Activated CD8-positive, alpha-beta memory T cell treated with anti-CD3 and anti-CD28 coated beads, Interleukin-2, amount 50 U/mL, for 4 hours (primary cell): ENCODE results near the gene GPC3.

Experiments used
- DNase-seq: peaks from one replicate; pipeline ENCODE4 v3.0.0-alpha.2; 2020

The GPC3 gene

DNA sequence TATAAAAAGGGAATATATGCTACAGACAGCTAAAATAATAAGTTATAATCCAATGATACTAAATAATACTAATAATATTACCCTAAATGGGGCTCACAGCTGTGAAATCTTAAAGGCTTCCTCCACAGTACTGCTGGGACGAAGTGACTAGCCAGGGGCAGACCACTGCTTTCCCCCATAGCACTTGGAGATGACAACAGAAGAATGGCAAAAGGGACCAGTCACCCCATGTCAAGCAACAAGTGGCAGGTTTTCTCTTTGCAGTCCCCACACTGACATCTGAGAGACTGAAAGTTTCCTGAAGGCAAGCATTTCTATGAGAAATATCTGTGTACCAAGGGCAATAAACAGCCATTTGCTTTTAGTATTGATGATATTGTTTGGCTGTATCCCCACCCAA is 396.6 kb downstream of the GPC3 start:
- DNase-seq = no peak

DNA sequence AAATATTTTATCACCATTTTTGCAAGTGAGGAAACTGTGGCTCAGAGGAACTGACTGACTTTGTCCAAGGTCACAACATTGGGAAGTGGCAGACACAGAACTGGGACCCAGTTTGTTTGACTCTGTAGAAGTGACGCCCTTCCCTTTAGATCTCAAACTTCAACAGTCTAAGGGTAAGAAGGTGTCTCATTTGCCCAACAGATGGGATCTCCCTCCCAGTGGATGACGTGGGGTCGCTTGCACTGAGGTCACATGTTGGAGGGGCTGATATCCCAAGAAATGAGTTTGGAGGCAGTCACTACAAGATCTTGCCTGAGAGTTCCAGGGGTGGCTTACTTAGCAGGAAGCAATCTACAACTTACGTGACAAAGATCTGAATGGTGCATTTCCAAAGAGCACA is 397.6 kb downstream of the GPC3 start:
- no peak for DNase-seq

DNA sequence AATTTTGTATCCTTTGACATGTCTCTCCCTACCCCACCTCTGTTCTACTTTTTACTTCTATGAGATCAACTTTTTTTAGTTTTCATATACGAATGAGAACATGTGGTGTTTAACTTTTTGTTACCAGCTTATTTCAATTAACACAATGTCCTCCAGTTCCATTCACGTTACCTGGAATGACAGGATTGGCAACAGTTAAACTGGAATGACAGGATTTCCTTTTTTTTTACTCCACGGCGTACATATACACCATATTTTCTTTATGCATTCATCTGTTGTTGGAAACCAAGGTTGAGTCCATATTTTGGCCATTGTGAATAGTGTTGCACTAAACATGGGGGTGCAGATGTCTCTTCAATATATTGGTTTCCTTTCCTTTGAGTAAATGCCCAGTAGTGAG is 398.3 kb downstream of the GPC3 start:
- no peak for DNase-seq

DNA sequence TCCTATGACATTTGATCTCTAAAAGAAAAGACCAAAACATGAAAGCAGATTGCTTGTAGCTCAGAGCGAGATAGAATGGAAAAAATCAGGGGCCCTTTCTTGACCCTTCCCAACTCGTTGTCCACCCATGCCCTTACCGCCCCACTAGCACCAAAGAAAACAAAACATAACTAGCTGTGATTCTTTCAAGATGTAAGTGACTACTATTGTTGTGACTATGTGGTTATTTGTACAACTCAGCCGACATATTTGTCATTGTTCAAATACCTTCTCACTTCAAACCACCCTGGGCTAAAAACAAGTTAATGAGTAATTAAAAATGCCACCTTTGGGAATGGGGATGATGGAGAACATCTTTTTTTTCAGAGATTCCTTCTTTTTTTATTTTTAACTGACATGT is 399.0 kb downstream of the GPC3 start:
- no peak for DNase-seq

DNA sequence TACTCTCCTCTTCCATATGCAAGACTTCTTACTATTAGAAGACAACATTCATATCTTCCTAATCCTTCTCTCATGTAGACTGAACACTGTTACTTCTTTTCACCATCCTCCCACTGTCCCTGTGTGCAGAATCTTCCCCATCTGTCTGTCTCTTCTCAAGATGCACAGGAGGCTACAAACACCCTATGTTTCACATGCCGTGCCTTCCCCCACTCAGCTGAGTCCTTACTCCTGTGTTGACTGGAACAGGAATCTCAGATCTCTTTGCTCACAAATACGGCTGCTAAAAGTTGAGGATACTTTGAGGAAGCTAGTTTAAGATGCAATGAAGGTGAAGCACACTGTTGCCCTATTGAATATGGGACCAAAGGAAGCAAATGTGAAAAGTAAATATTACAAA is 401.6 kb downstream of the GPC3 start:
- DNase-seq = no peak

DNA sequence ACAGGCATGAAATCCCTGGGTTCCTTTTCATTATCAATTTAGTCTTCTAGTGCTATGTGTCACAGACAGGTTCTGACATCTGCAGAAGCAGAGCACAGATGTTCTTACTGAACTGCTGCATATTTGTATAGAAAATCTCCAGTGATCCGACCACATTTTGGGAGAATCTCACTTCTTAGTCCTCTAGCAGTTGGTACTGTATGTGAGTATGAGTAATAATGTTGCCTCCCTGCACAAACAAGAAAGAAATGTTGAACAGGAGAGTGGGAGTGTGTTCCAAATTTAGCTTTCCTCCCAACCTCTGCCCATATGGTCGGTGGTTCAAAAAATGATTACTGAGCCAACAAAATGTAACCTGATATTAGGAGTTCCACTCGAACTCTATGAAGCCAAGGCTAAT is 404.8 kb downstream of the GPC3 start:
- no peak for DNase-seq

DNA sequence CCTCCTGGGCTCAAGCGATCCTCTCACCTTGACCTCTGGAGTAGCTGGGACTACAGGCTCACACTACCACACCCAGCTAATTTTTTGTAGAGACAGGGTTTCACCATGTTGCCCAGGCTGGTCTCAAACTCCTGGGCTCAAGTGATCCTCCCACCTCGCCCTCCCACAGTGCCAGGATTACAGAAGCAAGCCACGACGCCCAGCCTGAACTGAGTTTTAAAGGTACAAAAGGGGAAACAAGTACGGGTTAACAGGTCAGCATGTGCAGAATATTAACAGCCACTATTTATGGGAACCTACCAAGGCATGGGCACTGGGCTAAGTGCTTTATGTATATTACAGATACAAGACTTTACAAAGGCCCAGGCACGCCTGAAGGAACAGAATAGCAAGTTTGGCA is 405.8 kb downstream of the GPC3 start:
- DNase-seq = no peak

DNA sequence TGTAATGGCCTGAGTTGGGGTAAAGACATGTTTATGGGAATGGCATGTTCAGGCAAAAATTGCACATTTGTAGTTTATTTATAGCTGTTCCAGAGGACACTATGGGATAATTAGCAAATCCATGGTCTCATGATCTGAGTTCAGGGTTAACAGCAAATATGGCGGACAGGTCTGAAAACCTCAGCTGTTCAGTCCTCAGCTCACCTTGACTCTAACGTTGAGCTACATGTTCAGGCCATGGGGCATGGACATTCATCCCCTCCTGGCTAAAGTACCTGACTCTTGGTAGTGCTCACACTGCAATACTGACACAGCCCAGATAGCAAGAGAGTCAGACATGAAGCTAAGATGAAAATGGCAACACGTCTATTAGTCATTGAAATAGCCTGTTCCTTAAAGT is 408.5 kb downstream of the GPC3 start:
- no peak for DNase-seq

DNA sequence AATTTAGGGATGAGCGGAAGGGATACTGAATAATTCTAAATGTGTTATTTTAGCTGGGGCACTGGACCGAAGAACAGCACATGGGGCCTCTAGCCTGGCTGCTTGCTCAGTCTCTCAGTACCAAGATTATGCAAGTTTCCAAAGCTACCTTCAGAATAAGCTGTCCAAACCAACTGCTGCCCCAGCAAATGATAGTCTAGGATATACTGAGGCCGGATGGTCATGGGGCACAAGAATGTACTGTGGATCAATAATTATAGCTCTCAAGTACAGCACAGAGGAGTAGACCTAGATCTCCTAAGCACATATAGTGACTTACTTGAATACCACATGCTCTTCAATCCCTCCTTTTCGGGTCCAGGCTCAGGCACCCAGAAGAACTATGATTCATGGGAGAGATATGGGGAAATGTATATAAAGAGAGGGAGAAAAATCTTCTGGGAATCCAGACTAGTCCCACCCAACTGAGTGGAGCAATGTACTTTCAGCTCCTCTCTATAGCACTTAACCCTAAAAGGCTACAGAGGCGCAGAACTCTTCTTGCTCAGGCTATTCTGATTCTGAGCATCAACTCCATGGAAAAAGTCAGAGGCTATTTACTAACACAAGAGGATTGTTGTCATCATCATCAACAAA is 409.8 kb downstream of the GPC3 start:
- DNase-seq = no peak

DNA sequence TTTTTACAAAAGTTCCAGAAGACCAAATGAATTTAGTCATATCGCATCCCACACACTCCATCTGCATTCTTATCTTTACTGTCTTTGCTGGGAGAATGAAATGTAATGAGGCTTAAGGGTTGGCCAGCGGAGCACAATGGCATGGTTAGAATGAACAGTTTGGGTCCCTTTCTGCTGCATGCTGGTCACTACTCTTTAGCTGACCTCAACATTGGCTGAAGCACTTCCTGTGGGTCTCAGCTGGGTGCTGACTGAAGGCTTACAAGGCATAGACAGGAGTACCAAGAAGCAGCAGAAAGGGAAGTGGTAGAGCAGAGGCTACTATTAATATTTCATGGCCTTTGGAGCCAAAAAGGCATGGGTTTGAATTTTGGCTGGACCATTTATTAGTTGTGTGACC is 410.7 kb downstream of the GPC3 start:
- no peak for DNase-seq

DNA sequence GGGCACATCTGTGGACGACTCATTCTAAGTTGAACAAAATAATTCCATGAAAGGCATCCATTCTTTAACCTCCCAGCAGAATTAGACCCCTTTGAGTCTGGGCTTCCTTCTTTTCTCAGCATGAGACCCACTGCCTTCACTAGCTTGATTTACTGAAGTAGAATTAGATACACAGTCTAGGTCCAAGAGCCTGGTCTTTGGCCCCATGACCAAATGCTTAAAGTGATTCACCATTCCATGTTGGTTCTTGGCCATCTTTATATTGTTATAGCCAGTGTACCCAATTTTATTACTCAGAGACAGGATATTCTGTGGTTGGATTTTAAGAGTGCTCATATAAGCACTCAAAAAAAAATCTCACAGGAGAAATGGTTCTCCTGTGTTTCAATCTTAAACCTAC is 414.8 kb downstream of the GPC3 start:
- no peak for DNase-seq

DNA sequence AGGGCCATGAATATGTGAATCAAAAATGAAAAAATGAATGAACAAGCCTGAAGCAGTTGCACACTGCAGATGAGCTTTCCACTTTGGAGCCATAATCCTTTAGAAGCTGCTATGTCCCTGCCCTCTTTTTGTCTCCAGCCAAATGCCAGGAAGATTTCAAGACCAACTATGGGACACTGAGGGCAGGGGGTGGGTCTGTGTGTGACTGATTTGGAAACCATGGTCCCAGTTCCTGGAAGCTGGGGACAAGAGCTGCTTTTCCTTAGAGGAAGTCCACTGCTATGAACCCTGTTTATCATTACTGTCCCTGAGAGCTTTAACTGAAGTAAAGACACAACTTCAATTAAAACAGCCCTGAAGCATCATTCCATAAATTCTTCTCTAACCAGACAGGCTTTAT is 416.2 kb downstream of the GPC3 start:
- DNase-seq = no peak

DNA sequence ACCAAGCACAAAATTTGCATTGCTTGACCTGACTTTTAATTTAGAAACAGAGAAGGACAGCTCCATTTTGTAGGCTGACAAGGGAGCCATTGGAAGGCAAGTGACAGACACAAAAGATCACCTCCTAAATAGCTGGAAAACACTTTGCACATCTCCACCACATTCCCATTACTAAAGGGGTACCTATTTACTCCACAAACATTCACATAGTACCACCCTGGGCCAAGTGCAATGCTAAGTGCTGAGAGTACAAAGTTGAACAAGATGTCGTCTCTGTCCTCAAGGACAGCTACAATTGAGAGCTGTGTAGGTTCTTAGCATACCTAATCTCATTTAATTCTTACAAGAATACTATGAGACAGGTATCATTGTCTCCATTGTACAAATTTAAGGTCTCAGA is 417.3 kb downstream of the GPC3 start:
- no peak for DNase-seq

DNA sequence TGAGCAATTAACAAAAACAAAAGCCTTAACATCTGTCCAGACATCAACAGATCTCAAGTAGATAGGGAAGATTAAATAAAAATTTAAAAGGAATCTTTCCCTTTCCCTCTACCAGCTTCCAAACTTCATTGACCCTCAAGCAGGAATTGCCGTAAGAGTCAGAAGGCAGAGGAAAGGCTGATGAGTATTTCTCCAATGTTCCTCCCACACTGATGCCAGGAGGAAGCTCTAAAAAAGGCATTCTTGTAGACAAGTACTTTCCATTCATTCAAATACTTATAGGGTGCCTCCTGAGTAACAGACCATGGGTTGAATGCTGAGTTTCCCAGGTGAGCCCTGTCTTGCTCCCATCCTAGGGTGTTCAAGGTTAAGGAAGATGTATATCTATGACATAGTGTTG is 418.5 kb downstream of the GPC3 start:
- no peak for DNase-seq

DNA sequence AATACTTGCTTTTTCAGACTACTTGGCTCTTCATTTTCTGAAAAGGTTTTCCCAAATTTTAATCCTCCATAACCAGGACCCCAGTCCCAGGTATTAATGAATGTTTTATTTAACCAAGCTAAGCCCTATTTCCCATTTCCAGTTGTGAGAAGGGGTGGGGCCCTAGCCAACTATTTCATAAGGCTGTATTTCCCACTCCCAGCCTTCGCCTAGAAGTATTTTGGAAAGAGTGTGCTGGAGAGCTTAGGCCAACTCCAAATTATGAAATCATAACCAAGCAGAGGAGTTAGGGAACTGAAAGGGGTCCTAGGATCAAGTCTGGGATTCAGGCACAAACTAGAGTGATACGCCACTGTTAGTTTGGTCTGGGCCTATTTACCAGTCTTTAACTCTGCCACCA is 421.7 kb downstream of the GPC3 start:
- DNase-seq = no peak

DNA sequence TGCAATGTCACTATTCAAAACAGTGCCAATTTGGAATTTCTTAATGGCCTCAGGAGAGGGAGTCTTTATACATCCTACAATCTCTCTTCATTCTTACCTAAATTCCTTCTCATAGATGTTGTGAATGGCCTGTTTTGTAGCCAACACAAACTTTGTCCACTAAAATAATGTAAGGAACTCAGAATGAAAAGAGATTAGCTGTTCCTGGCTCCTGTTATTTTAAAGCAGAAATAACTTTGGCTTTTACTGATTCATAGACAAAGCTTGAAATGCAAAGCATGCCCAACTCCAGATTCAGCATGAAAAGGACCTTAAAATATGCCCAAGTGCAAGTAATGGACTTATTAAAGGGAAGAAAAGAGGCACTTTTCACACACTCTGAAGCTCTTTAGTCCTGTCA is 424.1 kb downstream of the GPC3 start:
- DNase-seq = no peak

DNA sequence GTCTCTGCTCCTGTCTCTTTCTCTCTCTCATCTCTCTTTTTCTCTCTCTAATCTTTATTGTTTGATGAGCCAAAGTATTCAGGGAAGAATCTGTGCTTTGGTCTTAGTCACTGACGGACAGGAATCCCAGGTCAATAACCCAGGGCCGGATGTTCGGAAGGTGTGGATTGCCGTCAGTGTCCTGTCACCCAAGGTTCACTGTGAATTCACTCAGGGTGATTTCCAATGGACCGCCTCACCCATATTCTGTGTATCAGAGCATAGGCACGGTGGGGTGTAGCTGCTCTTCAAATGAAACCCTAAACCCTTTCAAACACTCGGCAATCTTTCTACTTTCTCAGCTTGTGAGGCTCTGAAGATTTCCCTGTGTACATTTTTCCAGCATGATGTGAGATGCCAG is 425.5 kb downstream of the GPC3 start:
- no peak for DNase-seq

DNA sequence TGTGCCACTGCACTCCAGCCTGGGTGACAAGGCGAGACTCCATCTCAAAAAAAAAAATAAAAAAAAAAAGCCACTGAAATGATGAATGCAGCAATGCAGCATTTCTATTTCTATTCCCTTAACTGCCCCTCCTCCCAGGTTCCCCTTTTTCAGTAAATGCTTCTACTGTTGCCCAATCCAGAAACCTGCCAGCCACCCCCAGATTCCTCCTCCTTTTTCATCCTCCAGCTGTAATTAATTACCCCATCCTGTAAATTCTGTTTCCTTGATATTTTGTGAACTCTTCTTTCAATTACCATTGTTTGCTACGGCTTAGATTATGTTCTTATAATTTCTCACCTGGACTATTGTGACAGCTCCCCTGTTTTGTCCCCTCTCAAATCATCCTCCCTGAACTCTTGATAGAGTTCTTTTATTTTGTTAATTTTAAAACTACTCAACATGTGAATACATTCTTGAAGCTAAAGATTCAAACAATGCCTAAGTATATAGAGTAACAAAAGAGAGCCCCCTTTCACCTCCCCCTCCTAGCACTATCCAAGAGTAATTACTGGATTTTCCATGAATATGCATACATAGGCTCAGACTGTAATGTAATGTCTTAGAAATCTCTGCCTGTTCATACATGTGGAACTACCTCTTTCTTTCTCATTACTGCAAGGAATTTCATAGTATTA is 429.5 kb downstream of the GPC3 start:
- DNase-seq = no peak

DNA sequence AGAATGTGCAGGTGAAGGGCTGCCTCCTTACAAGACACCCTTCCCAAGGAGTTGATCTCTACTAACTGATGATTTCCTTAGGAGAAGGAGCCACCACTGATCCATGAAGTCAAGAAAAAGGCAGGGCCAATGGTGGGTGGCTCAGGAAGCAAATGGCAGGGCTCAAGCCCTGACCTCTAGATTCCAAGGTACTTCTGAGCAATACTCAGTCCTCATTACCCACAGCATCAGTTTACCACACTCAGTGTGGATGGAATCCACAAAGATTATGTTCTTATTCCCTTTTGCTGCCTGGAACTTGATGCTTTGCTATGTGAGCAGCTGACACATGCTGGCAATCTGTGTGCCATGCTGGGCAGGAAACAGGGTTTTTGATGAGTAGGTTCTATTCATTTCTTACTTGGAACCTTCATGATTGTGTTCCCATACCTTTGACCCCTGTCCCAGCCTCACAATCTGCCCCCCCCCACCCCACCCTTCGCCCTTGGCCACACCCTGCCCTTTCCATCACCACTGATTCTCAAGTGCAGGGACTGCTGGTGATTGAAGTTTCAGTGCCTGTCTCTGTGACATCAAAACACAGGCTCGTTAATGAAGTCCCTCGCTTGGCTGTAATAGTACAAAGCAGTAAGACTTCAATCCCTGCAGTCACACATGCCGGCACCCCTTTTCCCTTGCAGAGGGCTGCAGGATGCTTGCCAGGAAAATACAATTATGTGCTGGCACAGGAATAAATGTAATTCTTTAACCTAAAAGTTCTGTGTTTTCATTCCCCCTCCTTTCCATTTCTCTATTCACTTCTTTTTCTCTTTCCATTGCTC is 434.5 kb downstream of the GPC3 start:
- DNase-seq = no peak

DNA sequence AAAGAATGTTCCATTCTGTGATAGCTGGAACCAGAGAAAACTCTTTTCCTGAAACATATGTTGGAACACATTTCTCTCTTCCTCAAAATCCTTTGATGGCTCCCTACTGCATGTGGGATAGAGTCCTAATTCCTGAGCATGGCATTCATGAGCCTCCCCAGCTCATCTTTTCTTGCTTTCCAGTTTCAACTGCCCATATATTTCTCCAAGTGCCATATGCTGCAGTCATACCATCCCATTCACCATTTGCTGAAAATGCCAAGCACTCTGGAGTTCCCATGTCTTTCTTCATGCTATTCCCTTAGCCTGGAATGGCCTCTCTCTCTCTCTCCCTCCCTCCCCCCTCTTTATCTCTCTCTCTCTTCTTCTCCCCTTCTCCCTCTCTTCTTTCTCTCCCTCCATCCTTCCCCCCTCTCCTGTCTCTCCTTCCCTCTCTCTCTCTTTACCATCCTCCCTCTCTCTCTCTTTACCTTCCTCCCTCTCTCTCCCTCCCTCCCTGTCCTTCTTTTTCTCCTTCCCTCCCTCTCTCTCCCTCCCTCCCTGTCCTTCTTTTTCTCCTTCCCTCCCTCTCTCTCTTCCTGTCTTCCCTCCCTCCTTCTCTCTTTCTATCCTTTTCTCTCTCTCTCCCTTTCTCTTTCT is 436.0 kb downstream of the GPC3 start:
- DNase-seq = no peak

DNA sequence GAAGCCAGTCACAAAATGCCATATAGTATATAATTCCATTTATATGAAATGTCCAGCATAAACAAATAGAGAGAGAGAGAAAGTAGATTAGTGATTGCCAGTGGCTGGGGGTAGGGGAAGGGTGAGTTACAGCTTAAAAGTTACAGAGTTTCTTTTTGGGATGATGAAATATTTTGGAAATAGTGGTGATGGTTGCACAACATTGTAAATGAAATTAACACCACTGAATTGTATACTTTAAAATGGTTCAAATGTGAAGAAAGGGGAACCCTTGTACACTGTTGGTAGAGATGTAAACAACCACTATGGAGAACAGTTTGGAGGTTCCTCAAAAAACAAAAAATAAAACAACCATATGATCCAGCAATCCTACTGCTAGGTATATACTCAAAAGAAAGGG is 439.0 kb downstream of the GPC3 start:
- no peak for DNase-seq

DNA sequence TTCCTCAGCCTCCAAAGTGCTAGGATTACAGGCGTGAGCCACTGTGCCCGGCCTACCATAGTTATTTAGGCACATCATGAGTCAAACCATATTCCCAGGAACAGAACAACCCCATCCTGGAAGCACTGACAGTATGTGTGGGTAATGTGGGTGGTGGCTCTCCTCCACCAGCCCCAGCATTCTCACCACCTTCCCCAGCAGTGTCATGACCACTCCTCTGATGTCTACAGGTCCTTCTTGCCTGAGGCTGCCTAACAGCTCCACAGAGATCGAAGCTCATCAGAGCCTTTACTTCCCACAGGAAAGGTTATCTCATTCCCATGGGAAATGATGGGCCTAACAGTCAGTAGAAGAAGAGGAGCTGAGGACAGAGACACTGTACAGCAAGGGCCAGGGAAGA is 440.6 kb downstream of the GPC3 start:
- DNase-seq = no peak

DNA sequence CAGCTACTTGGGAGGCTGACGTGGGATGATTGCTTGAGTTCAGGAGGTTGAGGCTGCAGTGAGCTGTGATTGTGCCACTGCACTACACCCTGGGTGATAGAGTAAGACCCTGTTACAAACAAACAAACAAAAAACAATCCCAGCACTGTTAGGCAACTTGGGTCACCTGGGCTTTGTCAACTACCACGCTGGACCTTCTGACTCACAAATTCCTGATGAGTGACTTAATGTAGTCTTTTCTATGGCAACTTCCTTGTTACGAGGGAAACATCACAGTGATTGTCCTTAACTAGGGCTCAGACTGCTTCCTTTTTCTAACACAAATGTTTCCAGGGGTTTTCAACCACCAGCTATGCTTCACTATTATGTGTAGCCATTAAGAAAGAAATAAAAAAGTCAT is 441.3 kb downstream of the GPC3 start:
- DNase-seq = no peak

DNA sequence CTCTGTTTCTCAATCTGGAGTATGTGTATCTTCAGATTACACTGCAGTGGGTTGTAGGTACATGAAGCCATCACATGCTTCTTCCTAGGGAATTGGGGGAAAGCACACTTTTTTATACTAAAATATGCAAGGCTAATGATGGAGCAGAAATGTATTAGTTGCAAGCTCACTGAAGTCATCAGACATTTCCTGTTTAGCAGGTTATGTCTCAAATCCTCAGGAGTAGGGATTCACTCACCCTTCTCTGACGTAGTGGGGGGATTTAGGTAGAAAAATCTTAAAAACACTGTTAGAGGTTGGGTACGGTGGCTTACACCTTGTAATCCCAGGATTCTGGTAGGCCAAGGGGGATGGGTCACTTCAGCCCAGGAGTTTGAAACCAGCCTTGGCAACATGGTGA is 441.7 kb downstream of the GPC3 start:
- DNase-seq = no peak
